NCI-H82 (cell line): ENCODE data around the gene MAGI1.
A peak's percentile ranks its signal among the peaks of the same experiment; 100 is the strongest.
"Not testable (repeated sequence)": the region's sequence is repeated elsewhere in the genome, so short reads cannot be mapped to it uniquely, and the experiment has no call there.

Experiments
- DNase-seq: peaks from one replicate; lab custom pipeline; 2025; lab: John Stamatoyannopoulos, UW

Gene MAGI1

GRCh38 chr3:65560133-65560532 lies 478.6 kb downstream of the MAGI1 start:
- no peak for DNase-seq

DNA sequence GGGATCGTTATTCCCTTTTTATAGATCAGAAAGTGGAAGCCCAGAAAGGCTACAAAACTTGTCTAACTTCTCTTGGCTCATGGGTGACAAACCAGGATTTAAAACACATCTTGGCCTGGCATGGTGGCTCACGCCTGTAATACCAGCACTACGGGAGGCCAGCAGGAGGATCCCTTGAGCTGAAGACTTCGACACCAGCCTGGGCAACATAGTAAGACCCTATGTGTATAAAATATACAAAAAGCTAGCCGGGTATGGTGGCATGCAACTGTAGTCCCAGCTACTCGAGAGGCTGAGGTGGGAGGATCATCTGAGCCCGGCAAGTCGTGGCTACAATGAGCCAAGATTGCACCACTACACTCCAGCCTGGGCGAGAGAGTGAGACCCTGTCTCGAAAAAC lies 479.1 kb downstream of the MAGI1 start:
- no peak for DNase-seq

DNA sequence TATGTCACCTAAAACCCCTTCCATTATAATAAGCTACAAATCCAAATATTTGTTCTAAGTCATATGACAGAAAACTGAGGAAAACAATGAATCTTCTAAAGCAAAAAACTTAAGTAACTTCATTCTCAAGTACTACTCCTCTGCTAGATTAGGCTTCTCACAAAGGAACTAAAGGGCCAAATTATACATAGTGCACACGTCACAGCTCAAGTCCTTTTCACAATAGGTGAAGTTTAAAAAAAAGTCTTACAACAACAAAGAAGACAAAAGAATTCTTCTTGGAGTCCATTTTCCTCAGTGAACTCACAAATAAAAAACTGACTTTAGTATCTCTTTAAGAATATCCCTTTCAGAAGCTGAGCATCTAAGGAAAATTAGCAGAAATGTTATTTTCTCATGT lies 479.9 kb downstream of the MAGI1 start:
- DNase-seq: no peak

DNA sequence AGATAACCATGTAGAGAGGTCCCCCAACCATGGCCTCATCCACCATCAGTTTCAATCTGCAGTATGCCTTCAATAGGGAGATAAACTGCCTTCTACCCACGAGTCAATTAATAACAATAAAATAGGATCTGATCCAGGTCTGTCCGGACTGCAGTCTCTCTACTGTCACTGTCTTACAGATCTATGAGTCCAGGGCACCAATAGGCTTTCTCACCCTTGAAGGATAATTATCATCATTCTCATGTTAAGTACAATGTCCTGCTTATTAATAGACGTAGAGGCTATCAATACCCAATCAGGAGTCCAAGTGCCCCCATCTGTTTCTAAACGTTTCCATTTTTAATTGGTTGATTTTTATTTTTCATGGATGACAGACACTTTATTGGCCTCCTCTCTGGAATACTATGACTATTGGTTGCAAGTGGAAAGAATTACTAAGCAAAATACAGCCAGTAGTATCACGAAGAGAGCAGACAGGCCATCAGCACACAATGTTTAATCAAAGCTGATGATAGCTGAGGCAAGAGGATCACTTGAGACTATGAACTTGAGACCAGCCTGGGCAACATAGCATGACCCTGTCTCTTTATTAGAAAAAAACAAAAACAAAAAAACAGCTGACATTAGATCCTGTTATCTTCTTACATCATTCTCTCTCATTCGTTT lies 480.7 kb downstream of the MAGI1 start:
- DNase-seq: no peak

GRCh38 chr3:65556934-65557577 lies 481.7 kb downstream of the MAGI1 start:
- no peak for DNase-seq

GRCh38 chr3:65552434-65552833 lies 486.3 kb downstream of the MAGI1 start:
- DNase-seq: no peak

GRCh38 chr3:65551945-65552344 lies 486.8 kb downstream of the MAGI1 start:
- DNase-seq: no peak

DNA sequence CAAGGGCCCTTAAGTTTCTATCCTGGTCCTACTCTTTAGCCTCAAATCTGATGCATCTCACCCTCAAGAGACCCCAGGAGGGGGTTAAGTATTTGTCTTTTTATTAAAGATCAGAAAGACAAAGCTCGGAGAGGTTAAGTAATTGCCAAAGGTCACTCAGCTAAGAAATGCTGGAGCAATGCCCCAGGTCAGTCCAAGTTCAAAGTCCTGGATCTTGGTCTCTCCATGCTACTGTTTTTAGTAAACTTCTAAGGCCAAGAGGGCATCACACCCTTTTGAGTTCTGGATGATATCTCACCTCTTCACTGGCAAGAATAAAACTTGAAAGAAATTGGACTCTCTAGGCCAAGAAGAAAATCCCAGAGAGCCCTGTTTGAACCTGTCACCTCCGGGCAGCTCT lies 488.6 kb downstream of the MAGI1 start:
- DNase-seq: no peak

GRCh38 chr3:65549626-65549959 lies 489.1 kb downstream of the MAGI1 start:
- no peak for DNase-seq

DNA sequence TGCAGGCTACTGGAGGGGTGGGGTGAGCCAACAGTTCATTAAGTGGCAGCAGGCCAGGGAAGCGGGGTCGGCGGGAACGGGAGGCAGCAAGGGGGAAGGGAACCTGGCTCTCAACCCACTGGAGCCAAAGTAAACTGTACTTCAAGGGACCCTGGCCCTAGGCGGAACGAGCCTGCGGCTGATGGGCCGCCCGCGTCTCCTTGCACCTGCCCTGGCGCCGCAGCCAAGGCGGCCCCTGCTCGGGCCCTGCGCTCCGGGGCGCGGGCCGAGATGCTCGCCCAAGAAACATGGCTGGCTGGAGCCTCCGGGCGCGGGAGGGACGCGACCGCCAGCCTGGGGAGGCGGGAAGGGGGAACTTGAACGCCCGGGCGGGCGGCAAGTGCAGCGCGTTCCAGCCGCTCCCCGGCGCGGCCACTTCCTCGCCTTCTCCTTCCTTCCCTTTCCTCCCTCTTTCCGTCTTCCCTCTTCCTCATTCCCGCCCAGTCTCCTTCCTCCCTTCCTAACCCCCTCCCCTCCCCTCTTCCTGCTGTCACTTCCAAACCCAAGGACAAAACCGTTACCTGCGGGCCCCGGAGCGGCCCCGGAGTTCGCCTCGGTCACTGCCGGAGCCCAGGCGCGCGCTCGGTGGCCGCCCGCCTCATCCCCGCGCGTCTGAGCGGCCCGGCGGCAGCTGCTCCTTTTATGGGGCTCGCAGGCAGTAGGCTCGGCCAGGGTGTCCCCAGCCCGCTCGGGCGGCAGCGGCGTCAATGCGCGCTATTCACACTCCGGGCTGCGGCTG lies 489.7 kb downstream of the MAGI1 start:
- no peak for DNase-seq

DNA sequence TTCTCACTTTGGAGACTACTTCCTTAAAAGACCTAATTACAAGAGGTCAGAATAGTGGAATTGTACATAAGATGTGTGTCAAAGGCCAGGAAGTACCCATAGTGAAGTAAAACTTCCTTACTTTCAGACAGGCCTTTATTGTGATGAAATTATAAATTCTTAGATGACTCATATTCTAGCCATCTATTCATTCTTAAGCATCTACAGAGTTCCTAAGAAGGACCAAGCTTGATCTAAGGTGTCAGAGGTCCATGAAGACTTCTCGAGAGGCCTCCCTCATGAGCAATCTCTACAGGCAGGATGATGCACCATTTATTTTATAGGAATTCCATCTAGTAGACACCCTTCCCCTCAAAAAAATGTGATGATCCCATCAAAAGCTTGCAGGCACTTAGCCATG lies 493.3 kb downstream of the MAGI1 start:
- no peak for DNase-seq

DNA sequence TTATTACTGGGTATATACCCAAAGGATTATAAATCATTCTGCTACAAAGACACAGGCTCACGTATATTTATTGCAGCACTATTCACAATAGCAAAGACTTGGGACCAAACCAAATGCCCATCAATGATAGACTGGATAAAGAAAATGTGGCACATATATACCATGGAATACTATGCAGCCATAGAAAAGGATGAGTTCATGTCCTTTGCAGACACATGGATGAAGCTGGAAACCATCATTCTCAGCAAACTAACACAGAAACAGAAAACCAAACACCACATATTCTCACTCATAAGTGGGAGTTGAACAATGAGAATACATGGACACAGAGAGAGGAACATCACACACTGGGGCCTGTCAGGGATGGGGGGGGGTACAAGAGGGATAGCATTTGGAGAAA lies 495.3 kb downstream of the MAGI1 start:
- DNase-seq: not testable (repeated sequence)

GRCh38 chr3:65540666-65541065 lies 498.1 kb downstream of the MAGI1 start:
- DNase-seq: no peak

DNA sequence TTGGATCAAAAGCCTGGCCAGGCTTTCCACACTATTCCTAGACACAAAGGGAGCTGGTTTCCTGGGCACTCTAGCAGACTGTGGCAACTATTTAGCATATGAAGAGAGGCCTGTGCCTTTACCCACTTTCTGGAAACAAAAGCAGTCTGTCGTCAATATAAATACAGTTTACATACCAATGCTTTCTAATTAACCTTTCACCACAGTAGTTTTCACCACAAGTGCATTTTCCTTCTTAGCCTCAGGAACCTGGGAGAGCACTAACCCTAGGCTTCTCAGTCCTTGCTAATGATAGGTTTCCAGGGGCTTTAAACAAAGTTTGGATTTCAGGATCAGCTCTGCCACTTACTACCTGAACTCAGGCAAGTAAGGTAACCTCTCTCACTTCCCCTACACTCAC lies 499.1 kb downstream of the MAGI1 start:
- no peak for DNase-seq

DNA sequence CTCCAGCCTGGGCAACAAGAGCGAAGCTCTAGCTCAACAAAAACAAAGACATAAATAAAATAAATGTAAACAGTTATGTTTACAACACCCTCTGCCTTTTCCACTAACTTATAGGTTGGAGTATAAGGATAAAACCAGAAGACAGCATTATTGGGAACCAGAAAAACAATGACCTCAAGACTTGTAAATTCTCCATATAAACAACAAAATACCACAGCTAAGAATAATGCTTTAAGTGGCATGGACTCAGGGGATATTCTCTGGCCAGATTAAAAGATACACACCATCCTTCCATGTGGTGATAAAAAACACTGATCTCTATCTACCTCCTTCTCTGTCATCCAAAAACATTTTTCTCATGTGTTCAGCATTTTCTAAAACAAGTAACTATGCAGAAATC lies 500.6 kb downstream of the MAGI1 start:
- DNase-seq: no peak

DNA sequence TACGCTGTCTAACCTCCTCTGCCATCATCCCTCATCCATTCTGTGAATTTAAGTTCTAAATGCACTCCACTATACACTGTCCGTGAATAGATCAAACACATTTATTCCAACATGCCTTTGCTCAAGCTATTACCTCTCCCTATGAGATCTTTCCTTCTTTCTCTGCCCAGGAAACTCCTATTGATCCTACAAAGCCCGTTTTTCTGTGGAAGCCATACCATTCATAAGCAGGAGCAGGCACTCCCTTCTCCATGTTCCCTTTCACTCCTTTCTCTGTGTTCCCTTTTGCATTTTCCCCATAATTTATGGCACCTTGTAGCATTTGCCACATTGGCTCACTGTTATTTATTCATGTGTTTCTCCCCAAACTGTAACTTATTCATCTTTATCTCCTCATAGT lies 501.6 kb downstream of the MAGI1 start:
- no peak for DNase-seq

DNA sequence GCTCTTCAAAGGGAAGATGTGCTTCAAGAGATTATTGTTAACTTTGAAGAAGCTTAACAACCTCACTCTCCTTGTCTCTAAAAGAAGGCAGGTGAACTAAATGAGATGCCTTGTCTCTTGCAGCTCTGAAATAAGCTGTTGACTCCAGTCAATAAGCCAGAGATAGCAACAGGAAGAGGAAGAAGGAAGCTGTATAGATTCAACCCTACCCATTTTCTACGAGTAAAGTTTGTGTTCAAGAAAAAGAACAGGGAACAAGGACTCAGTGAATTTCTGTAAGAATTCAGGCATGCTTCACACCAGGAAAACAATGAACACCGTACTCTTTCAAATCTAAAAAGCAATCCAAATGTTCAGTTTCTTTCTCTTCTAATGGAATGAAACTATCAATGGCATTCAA lies 503.5 kb downstream of the MAGI1 start:
- no peak for DNase-seq

DNA sequence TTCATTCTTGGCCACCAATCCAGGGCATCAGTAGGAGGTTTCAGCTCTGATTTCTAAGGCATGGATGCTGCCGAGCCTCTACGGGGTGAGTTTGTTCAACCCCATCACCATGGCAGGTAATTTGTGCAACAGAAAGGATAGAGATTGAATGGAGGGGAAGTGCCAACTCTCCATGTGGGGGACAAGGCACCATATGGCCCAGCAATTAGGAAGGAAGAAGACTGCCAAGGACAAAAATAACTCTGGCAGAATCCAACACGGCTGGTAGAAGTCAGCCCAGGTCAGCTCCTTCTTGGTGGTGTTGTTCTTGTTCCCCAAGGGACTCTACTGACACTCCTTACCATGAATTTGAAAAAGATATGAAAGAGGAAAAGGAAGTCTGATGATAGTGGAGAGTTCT lies 503.9 kb downstream of the MAGI1 start:
- peak; percentile 19 for DNase-seq

GRCh38 chr3:65532749-65533148 lies 506.0 kb downstream of the MAGI1 start:
- no peak for DNase-seq

GRCh38 chr3:65532215-65532614 lies 506.5 kb downstream of the MAGI1 start:
- DNase-seq: no peak

- no peak for DNase-seq
Observed at GRCh38 chr3:65531499-65531898, 507.2 kb downstream of the MAGI1 start.

- no peak for DNase-seq
Observed at GRCh38 chr3:65526656-65527055, 512.1 kb downstream of the MAGI1 start.

- DNase-seq: no peak
Observed at GRCh38 chr3:65524584-65524983, 514.1 kb downstream of the MAGI1 start.
